DOHH2 (cell line): ENCODE results near the gene PCDH9.

ENCODE experiments used
- CTCF ChIP-seq: fragments of 200-600 bp; sonication (generic); IDR thresholded peaks from one replicate; pipeline ENCODE4 v1.5.1; 2014; ENCODE audit warnings: antibody characterized with exemption, mild to moderate bottlenecking, low read depth, low read length; ENCODE audit not compliant: poor library complexity, severe bottlenecking
- EZH2phosphoT487 ChIP-seq: fragments of 200-600 bp; sonication (generic); IDR thresholded peaks from 2 replicates; pipeline ENCODE4 v1.6.1; 2017; ENCODE audit warnings: borderline replicate concordance, mild to moderate bottlenecking, antibody characterized with exemption, low read length, moderate library complexity, mixed read lengths

GRCh38 chr13:67125681-67126080 is 104.5 kb downstream of the PCDH9 start:
- no peak for TF ChIP-seq CTCF
- no peak for TF ChIP-seq EZH2phosphoT487
